GM21381 (cell line): Measurements from ENCODE around the gene FBN1.

ENCODE experiments used
- ATAC-seq: cut with Tn5 transposase; IDR thresholded peaks from one replicate; pipeline ENCODE4 v1.9.1; 2021; ENCODE audit warnings: mild to moderate bottlenecking, moderate library complexity; ENCODE audit not compliant: unreplicated experiment

The FBN1 gene

DNA sequence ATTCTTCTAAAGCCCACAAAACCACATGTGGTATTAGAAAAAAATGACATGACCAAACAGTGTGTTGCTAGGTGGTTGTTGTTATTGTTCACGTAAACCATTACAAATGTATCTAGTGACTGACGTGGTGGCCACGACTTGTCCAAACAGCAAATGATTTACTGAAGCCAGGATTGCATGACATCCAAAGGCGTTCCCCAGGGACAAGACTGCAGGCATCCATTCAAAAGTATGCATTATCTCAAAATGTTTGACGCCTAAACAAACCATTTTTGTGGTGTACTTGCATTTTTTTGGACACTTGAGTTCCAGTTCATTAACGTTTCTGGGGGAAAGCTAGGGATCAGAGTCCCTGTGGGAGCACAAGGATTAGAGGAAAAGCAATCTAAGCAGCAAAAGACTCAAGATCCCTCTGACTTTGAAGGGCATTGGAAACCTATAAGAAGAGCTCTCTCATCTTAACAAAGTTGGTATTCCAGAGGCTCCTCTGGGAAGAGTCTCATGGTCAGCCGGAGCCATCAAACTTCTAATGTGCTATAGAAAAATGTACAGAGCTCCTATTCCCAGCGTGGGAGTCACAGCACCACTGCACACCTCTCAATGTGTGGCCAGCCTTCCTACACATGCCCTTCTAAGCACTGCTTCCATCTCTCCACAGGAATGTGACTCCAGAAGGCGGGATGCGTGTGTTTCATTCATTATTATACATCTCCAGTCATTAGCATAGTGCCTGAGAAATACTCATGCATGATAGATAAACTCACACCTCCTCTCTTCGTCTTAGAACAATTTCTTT, 62.9 kb downstream of the FBN1 start:
- no peak for ATAC-seq

DNA sequence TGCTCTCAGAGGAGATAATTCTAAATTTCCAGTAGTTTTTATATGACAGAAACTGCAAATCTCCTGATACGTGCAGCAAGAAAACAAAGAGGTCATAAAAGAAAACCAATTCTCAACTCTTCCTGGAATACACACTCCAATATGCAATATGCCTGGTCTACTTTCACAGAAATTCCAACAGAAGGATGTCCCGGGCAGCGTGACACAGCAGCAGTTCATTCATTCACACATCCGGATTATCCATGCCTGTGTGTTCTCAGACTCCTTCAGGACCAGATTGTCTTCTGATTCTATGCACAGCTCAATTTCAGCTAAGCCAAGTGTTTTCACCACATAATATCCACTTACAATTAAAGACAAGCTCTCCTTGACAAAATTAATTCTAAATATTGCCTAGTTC, 64.3 kb downstream of the FBN1 start:
- ATAC-seq: no peak

DNA sequence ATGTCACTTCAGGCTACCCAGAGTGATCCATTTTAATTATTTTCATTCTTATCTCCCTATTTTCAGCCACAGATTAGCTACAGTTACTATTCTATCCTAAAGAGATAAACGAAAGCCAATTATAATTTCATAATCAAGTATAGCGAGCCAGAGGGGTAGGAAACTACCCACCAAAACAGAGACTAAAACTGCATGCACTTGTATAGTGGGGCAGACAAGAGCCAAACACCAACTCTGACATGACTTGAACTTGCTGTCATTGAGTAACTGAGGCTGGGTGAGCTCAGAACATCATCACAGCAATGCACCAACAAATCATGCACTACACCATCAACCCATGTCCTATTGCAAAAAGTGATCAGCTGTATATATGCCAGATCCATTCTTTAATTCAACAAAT, 64.8 kb downstream of the FBN1 start:
- ATAC-seq: no peak

DNA sequence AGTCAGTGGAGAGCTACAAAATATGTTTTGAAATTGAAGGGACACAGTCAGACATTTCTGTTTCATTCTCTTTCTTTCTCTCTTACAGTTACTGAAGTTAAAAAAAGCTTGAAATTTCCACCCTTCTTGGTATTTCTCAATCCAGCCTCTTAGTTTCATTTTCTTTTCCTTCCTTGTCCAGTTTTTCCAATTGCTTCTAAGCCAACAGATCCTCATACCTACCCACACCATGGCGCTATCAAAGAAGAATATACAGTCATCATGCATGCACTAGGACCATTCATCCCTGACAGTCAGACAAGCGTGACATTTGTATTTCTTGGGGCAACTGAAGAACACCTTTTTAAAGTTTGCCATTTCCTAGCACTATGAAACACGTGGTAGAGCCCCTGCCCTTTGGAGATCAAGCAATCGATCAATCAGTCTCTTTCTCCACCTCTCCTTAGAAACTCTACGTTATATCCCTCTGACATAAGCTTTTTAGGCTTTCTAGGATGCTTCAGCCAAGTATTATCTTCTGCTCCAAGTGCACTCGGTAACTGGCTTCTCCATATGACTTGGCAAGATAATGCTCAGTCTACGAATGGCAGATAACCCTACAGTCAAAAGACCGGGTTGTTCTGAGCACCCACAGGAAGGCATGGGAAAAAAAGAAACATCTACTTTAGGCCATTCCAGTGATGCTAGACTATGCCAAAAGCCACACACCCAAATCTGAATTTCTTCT, 65.4 kb downstream of the FBN1 start:
- ATAC-seq: no peak

DNA sequence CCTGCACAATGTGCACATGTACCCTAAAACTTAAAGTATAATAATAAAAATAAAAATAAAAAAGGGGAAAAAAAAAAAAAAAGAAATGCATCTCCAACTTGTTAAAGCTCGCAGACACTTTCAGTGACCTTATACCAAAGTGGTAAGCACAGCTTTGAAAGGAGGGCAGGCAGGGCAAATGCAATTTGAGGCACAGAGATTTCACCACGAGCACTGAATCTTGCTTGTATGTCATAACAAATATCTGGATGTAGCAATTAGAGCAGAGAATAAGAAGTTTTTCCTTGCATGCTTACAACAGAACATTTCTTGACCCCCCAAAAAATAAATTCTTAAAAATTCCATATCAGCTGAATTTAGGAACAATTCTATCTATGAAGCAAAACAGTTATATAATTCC, 66.5 kb downstream of the FBN1 start:
- no peak for ATAC-seq

- no peak for ATAC-seq
These were observed 68.0 kb downstream of the FBN1 start for GRCh38 chr15:48577469-48577868.

- no peak for ATAC-seq
These were observed 71.3 kb downstream of the FBN1 start for GRCh38 chr15:48574187-48574586.

DNA sequence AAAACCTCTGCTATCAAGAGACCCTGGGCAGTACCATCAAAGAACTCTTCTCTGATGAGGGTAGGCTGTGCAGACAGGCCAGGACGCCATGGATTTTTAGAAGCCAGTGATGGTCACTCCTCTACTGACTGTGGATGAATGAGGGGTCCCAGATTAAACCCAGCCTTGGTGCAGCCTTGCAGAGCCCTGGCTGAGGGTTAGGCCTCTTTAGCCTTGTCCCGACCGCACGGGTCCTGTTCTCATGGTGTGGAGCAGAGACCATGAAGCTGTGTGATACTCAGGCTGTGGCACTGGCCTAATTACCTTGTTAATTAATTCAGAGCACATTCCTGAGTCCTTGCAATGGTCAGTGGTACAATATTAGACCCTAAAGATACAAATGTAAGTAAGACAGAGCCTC, 71.7 kb downstream of the FBN1 start:
- ATAC-seq: no peak

GRCh38 chr15:48572823-48573222, 72.7 kb downstream of the FBN1 start:
- no peak for ATAC-seq

- ATAC-seq: no peak
These were observed 74.0 kb downstream of the FBN1 start for GRCh38 chr15:48571510-48571909.

DNA sequence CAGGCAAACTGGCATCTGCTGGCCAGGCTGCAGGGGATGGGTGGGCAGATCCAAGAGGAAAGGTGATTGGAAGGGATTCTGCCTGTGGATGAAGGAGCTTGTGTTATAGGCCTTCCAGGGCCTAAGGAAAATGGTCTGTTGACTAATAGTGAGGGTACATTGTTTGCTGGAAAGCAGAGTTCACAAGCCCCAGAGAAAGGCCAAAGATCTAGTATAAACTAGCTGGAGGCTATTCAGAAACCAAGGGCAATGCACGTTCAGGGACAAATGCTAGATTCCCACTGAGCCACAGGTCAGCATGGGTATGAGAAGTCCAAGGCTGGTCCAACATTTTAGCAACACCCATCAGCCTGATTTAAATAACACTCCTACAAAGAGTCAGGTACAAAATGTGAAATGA, 74.7 kb downstream of the FBN1 start:
- no peak for ATAC-seq

GRCh38 chr15:48569591-48570302, 75.8 kb downstream of the FBN1 start:
- no peak for ATAC-seq

DNA sequence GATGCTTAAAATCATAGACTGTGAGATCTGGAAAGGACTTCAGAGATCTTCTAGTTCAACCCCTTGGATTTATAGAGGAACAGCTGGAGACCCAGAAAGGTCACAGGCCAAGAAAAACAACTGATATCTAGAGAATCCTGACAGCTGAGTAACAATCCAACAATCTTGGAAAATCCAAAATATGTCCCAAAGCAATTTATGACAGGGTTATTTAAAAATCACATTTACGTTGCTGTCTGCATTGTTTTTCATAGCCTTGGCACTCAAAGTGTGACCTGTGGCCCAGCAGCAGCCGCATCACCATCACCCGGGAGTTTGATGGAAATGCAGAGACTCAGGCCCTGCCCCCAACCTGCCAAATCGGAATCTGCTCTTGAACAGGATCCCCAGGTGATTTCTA, 78.8 kb downstream of the FBN1 start:
- ATAC-seq: no peak

DNA sequence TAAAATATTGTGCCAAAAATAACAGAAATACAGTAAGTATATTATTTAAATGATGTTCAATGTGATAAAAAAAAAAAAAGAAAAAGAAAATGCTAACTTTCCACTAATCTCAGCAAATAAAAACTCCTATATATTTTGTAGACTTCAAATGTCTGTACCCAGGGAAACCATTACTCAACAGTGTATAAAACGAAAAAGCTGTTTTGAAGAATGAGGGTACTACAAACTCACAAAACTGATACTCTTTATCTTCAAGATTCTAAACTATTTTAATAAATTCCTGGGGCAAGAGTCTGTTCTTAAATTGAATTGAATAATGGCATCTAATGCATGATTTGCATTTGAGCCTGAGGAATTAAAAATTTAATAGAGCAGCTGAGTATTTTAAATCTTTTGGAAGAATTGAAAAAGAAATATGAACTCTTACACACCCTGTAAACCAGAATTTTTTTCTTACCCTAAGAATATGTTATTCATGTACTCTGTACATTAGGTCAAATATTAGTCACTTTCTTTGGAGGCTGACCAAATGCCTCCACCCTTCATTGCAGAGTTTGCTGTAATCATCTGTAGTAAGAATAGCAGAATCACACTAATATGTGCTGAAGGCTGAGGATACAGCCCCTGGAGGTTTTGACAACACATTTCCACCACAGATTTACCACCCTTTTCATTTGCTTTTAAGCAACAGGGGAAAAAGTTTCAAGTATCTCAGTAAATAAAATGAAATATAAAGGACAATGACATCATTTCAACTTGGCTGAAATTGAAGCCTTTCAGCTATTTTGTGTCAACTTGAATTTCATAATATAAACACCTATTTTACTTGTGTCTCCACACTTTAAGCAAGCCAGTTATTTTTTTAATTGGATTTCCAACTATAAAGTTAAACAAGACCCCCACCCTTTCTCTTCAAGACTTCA, 79.7 kb downstream of the FBN1 start:
- ATAC-seq: no peak

GRCh38 chr15:48564690-48565089, 80.8 kb downstream of the FBN1 start:
- no peak for ATAC-seq

DNA sequence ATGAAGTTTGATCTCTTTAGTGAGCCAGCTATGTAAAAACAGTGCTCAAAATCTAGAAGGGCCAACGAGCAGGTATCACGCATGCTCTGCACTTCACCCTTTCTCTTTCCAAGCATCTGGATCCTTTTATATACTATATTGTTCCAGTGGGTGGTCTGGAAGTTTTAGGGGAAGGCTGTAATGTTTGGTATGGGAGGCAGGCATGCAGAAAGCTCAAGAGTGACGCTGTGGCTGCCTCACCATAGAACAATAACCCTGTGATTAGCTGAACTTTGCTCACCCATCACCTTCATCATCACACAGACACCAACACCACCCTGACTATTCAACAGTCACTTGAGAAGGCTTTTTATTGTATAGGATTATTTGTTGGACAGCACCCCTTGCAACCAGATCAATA, 81.6 kb downstream of the FBN1 start:
- ATAC-seq: no peak

- ATAC-seq: no peak
These were observed 85.0 kb downstream of the FBN1 start for GRCh38 chr15:48560321-48561051.

GRCh38 chr15:48559285-48559684, 86.2 kb downstream of the FBN1 start:
- ATAC-seq: no peak

DNA sequence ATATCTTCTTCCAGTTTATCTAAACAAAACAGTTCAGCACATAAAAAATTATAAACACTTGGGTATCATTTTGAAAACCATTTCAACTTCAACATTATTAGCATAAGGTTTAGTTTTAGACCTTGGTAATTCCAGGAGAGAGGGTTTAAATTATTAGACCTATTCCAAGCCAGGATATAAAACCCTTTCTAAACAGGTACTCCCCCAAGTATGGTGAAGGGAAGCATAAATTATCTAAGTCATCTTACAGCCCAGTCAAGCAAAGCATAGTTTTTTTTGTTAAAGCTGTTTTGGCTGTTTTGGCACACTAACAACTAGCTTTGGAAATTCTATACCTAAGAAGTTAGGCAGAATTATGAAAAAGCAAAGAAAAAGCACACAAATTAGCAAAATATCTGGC, 87.3 kb downstream of the FBN1 start:
- no peak for ATAC-seq

DNA sequence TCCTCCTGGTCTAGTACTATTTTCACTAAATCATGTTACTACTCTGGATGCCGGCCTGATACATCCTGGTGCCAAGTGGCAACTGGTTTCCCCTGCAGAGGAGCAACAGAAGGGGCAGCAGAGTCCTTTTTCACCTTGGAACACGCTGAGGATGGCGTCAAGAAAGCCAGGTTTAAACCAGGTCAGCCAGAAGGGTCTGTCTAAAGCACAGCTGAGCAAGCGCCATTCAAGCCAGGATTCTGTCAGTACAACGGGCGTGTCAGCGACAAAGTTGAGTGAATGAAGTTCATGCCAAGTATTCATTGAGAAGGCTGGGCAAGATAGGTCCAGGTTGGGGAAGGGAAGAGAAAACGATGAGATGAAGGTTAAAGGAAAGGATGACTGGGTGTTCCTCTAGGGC, 88.2 kb downstream of the FBN1 start:
- ATAC-seq: no peak
